ENCODE results near the gene GPA33. TPM values are rescaled to one million over a fixed set of nuclear protein-coding genes. Genes with fewer than 3 reads are reported as not detected.
A peak's percentile ranks its signal among the peaks of the same experiment; 100 is the strongest.

Gene GPA33
- total RNA-seq (10 to 100 TPM; 21.2 to 21.6 TPM), polyA plus RNA-seq (10 to 100 TPM; 24.2 to 33.5 TPM)

GRCh38 chr1:167090314-167090942 lies at the start of gene GPA33:
Gene GPA33, minus strand, starts transcription at chr1:167090377. Its CDS starts 90 bp downstream, at chr1:167090287.
- Histone ChIP-seq H3K27me3 (ENCODE audit: insufficient read depth, low read length) (no peaks in the 10 kb centered on the region), H3K36me3 (ENCODE audit: insufficient read depth, low read length) (no peaks in the 10 kb centered on the region), H3K9me3 (ENCODE audit: control insufficient read depth in 1 of 2, low read length in 2 of 2) (no peaks in the 10 kb centered on the region), H3K27ac (ENCODE audit: low read depth, low read length) (peak within 1 kb of the TSS; percentile 51), H3K4me3 (ENCODE audit: low read length in 2 of 2) (peak within 1 kb of the TSS; percentile 2 to 44), H3K4me1 (ENCODE audit: insufficient read depth, low read length) (peaks cover 42% of the 10 kb centered on the region)
- Mint-ChIP-seq H3K27ac (peak within 1 kb of the TSS; percentile 89 to 98 (median 95)), H3K4me1 (peaks cover 17 to 45% (median 34%) of the 10 kb centered on the region in 4 donors), H3K9me3 (peaks cover 0 to 1% (median 0%) of the 10 kb centered on the region in 8 donors), H3K27me3 (peaks cover 0 to 2% of the 10 kb centered on the region in 2 donors), H3K36me3 (peaks cover 0 to 11% of the 10 kb centered on the region in 2 donors), H3K4me3 (peak within 1 kb of the TSS; percentile 73 to 88 (median 81))
- DNase-seq: peak in 4 of 5 donors; percentile 60 to 70 (median 64)
- intact Hi-C loops (cut with micrococcal nuclease): loop anchor here (2.0 kb wide), 1 partner anchor 24 kb away; no protein-coding TSS in a partner anchor
- ChIA-PET POLR2A (ENCODE audit: partially characterized antibody) (interaction anchor here (0.8 to 3.8 kb wide), 12 partner anchors 13 to 845 kb away, joined by 3 to 27 read pairs (median 6); partner anchors contain the start of genes DCAF6, MPC2, POGK and POU2F1), CTCF (ENCODE audit: partially characterized antibody) (interaction anchor here (1.1 to 3.0 kb wide), 7 partner anchors 24 to 180 kb away, joined by 3 to 14 read pairs (median 7); partner anchors contain the start of gene POU2F1)

- H3K4me1 Mint-ChIP-seq: no peaks in the 10 kb centered on the region
- no peak overlapping the region for H3K27ac ChIP-seq (ENCODE audit: low read depth, low read length)
- DNase-seq: no peak
- H3K9me3 ChIP-seq (ENCODE audit: control insufficient read depth in 1 of 2, low read length in 2 of 2): no peaks in the 10 kb centered on the region
- H3K9me3 Mint-ChIP-seq: peaks cover 0 to 4% (median under 1%) of the 10 kb centered on the region in 8 donors
- H3K4me3 Mint-ChIP-seq: no peak overlapping the region
- H3K27me3 ChIP-seq (ENCODE audit: insufficient read depth, low read length): no peaks in the 10 kb centered on the region
- no peak overlapping the region for H3K4me3 ChIP-seq (ENCODE audit: low read length in 2 of 2)
- no peaks in the 10 kb centered on the region for H3K36me3 ChIP-seq (ENCODE audit: insufficient read depth, low read length)
- H3K36me3 Mint-ChIP-seq: no peaks in the 10 kb centered on the region
- H3K4me1 ChIP-seq (ENCODE audit: insufficient read depth, low read length): no peaks in the 10 kb centered on the region
- ChIA-PET CTCF (ENCODE audit: partially characterized antibody) (interaction anchor here (1.0 to 1.1 kb wide), 2 partner anchors 72 to 81 kb away, joined by 3 to 4 read pairs; no protein-coding TSS in a partner anchor), POLR2A (ENCODE audit: partially characterized antibody) (no interaction called here)
- peaks cover 9 to 12% of the 10 kb centered on the region in 2 donors for H3K27me3 Mint-ChIP-seq
- intact Hi-C loops (cut with micrococcal nuclease): no loop called here
- H3K27ac Mint-ChIP-seq: no peak overlapping the region
Observed at GRCh38 chr1:167138703-167139102, 48.5 kb upstream of the GPA33 start.

- CTCF ChIA-PET (ENCODE audit: partially characterized antibody): interaction anchor here (1.1 kb wide), 2 partner anchors 79 to 82 kb away, joined by 4 read pairs; no protein-coding TSS in a partner anchor
- H3K27ac Mint-ChIP-seq: no peak overlapping the region
Observed at GRCh38 chr1:167137793-167138510, 47.8 kb upstream of the GPA33 start.

GRCh38 chr1:167137332-167137781 lies 47.2 kb upstream of the GPA33 start:
- no peak overlapping the region for H3K27ac ChIP-seq (ENCODE audit: low read depth, low read length)
- no peak overlapping the region for H3K4me3 Mint-ChIP-seq
- H3K4me1 ChIP-seq (ENCODE audit: insufficient read depth, low read length): no peaks in the 10 kb centered on the region
- ChIA-PET POLR2A (ENCODE audit: partially characterized antibody) (no interaction called here), CTCF (ENCODE audit: partially characterized antibody) (interaction anchor here (0.9 to 1.4 kb wide), 3 partner anchors 10 to 227 kb away, joined by 3 to 5 read pairs (median 4); no protein-coding TSS in a partner anchor)
- intact Hi-C loops (cut with micrococcal nuclease): no loop called here
- H3K36me3 Mint-ChIP-seq: no peaks in the 10 kb centered on the region
- H3K9me3 Mint-ChIP-seq: peaks cover 0 to 2% (median 0%) of the 10 kb centered on the region in 8 donors
- H3K4me1 Mint-ChIP-seq: no peaks in the 10 kb centered on the region
- no peaks in the 10 kb centered on the region for H3K27me3 ChIP-seq (ENCODE audit: insufficient read depth, low read length)
- H3K27me3 Mint-ChIP-seq: peaks cover 6 to 14% of the 10 kb centered on the region in 2 donors
- H3K4me3 ChIP-seq (ENCODE audit: low read length in 2 of 2): no peak overlapping the region
- H3K9me3 ChIP-seq (ENCODE audit: control insufficient read depth in 1 of 2, low read length in 2 of 2): no peaks in the 10 kb centered on the region
- H3K36me3 ChIP-seq (ENCODE audit: insufficient read depth, low read length): no peaks in the 10 kb centered on the region
- DNase-seq: no peak
- H3K27ac Mint-ChIP-seq: no peak overlapping the region

More at GRCh38 chr1:167137793-167138510, 47.8 kb upstream of the GPA33 start:
- no peak overlapping the region for H3K4me3 Mint-ChIP-seq
- POLR2A ChIA-PET (ENCODE audit: partially characterized antibody): no interaction called here
- H3K4me1 Mint-ChIP-seq: no peaks in the 10 kb centered on the region
- Histone ChIP-seq H3K4me1 (ENCODE audit: insufficient read depth, low read length) (no peaks in the 10 kb centered on the region), H3K27me3 (ENCODE audit: insufficient read depth, low read length) (no peaks in the 10 kb centered on the region), H3K27ac (ENCODE audit: low read depth, low read length) (no peak overlapping the region), H3K9me3 (ENCODE audit: control insufficient read depth in 1 of 2, low read length in 2 of 2) (no peaks in the 10 kb centered on the region), H3K36me3 (ENCODE audit: insufficient read depth, low read length) (no peaks in the 10 kb centered on the region), H3K4me3 (ENCODE audit: low read length in 2 of 2) (no peak overlapping the region)
- peaks cover 6 to 14% of the 10 kb centered on the region in 2 donors for H3K27me3 Mint-ChIP-seq
- peaks cover 0 to 4% (median 0%) of the 10 kb centered on the region in 8 donors for H3K9me3 Mint-ChIP-seq
- no peaks in the 10 kb centered on the region for H3K36me3 Mint-ChIP-seq
- no peak for DNase-seq
- intact Hi-C loops (cut with micrococcal nuclease): no loop called here

- no peak overlapping the region for H3K4me3 Mint-ChIP-seq
- Histone ChIP-seq H3K4me1 (ENCODE audit: insufficient read depth, low read length) (no peaks in the 10 kb centered on the region), H3K27ac (ENCODE audit: low read depth, low read length) (no peak overlapping the region), H3K9me3 (ENCODE audit: control insufficient read depth in 1 of 2, low read length in 2 of 2) (no peaks in the 10 kb centered on the region), H3K4me3 (ENCODE audit: low read length in 2 of 2) (no peak overlapping the region), H3K36me3 (ENCODE audit: insufficient read depth, low read length) (no peaks in the 10 kb centered on the region), H3K27me3 (ENCODE audit: insufficient read depth, low read length) (no peaks in the 10 kb centered on the region)
- no peaks in the 10 kb centered on the region for H3K4me1 Mint-ChIP-seq
- no peak overlapping the region for H3K27ac Mint-ChIP-seq
- intact Hi-C loops (cut with micrococcal nuclease): no loop called here
- peaks cover 6 to 15% of the 10 kb centered on the region in 2 donors for H3K27me3 Mint-ChIP-seq
- ChIA-PET CTCF (ENCODE audit: partially characterized antibody) (interaction anchor here (0.9 to 1.4 kb wide), 3 partner anchors 10 to 226 kb away, joined by 3 to 5 read pairs (median 4); no protein-coding TSS in a partner anchor), POLR2A (ENCODE audit: partially characterized antibody) (no interaction called here)
- no peaks in the 10 kb centered on the region for H3K36me3 Mint-ChIP-seq
- no peaks in the 10 kb centered on the region for H3K9me3 Mint-ChIP-seq
- no peak for DNase-seq
Observed at GRCh38 chr1:167136806-167137205, 46.6 kb upstream of the GPA33 start.

GRCh38 chr1:167136191-167136614 lies 46.0 kb upstream of the GPA33 start:
- ChIA-PET CTCF (ENCODE audit: partially characterized antibody) (interaction anchor here (1.1 to 1.4 kb wide), 2 partner anchors 9 to 77 kb away, joined by 3 to 5 read pairs; no protein-coding TSS in a partner anchor), POLR2A (ENCODE audit: partially characterized antibody) (no interaction called here)
- no peaks in the 10 kb centered on the region for H3K9me3 Mint-ChIP-seq
- H3K9me3 ChIP-seq (ENCODE audit: control insufficient read depth in 1 of 2, low read length in 2 of 2): no peaks in the 10 kb centered on the region
- H3K27ac ChIP-seq (ENCODE audit: low read depth, low read length): no peak overlapping the region
- H3K4me1 ChIP-seq (ENCODE audit: insufficient read depth, low read length): no peaks in the 10 kb centered on the region
- peaks cover 6 to 19% of the 10 kb centered on the region in 2 donors for H3K27me3 Mint-ChIP-seq
- intact Hi-C loops (cut with micrococcal nuclease): no loop called here
- H3K4me1 Mint-ChIP-seq: no peaks in the 10 kb centered on the region
- no peak overlapping the region for H3K4me3 Mint-ChIP-seq
- no peaks in the 10 kb centered on the region for H3K27me3 ChIP-seq (ENCODE audit: insufficient read depth, low read length)
- no peak overlapping the region for H3K27ac Mint-ChIP-seq
- no peak overlapping the region for H3K4me3 ChIP-seq (ENCODE audit: low read length in 2 of 2)
- H3K36me3 Mint-ChIP-seq: no peaks in the 10 kb centered on the region
- no peaks in the 10 kb centered on the region for H3K36me3 ChIP-seq (ENCODE audit: insufficient read depth, low read length)
- no peak for DNase-seq
